Melanocyte of skin (primary cell): Measurements from ENCODE around the gene NBDY. TPM values are rescaled to one million over a fixed set of nuclear protein-coding genes. Genes with fewer than 3 reads are reported as not detected.

ENCODE experiments used
- total RNA-seq, 2 donors: library from RNA; depleted of rRNA; stranded (reverse); fragments of >200 nt; gene quantifications; 2 replicates each; pipeline ENCODE4 v1.2.3, GENCODE V29; 2012

The NBDY gene
- 1 to 10 TPM; 7.6 to 9.0 TPM for total RNA-seq

GRCh38 chrX:56729152-56729850 is at the start of gene NBDY:
NBDY (plus strand) TSS chrX:56729243; CDS start chrX:56729354, 111 bp downstream.

Other genes with a start within 250 kb of the NBDY start
- gene UBQLN2, start 165.6 kb upstream of the NBDY start, total RNA-seq = 10 to 100 TPM in 1 of 2 donors, 1 to 10 TPM in 1; 9.6 to 10.3 TPM